ENCODE measurements around the gene CD40LG.

The CD40LG gene

DNA sequence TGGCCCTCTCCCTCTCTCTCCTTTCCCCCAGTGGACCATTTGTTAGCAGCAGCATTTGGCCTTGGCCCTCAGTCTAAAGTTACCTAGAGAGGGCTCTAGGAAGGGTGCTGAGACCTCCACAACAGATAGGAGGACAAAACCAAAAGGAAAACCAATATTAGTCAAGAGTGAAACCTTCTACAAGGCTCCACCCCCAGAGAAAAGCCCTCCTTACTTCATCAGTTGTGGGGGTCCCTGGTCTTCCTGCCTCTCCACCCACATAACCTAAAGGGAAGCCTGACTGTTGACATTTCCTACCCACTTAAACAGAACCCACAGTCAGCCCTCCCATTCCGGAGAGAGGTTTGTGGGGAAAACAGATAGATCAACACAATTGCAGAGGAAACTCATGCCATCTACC, 4.7 kb upstream of the CD40LG start:
- H3K4me3 ChIP-seq (ENCODE audit: low read depth, low read length): no peak overlapping the region
- no peak for TF ChIP-seq CTCF (IDR thresholded peaks at IDR 0.05; ENCODE audit: control insufficient read depth, extremely low read depth, insufficient read depth)
- DNase-seq (ENCODE audit: low read depth): no peak

DNA sequence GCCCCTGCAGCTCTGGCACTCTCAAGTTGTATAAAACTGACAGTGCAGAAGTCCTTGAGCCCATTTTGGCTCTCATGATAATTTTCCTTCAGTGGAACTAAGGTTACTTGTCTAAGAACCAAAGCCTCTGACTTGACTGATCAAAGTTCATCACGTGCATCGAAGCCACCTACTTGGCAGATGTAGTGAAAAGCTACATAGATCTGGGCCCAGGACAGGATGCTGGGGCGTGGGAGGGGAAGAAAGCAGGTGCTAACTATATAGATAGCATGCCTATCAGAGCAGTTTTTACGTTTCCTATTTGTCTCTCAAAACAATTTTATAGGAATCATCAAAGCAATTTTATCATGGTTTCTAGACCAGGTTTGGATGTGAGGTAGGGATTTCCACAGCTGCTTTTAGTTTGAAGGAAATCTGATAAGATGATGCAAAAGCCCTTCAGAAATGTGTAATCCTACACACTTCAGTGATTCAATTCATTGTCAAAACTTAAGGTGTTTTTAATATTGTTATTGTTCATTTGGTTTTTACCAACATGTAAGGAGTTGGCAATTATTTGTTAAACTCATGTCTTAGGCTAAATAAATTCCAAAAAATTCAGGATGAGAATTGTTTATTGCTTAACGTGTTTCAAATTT, 1.2 kb upstream of the CD40LG start:
- TF ChIP-seq CTCF (IDR thresholded peaks at IDR 0.05; ENCODE audit: control insufficient read depth, extremely low read depth, insufficient read depth): no peak
- no peak for DNase-seq (ENCODE audit: low read depth)
- no peak overlapping the region for H3K4me3 ChIP-seq (ENCODE audit: low read depth, low read length)

- DNase-seq (ENCODE audit: low read depth): no peak
- no peak overlapping the region for H3K4me3 ChIP-seq (ENCODE audit: low read depth, low read length)
- no peak for TF ChIP-seq CTCF (IDR thresholded peaks at IDR 0.05; ENCODE audit: control insufficient read depth, extremely low read depth, insufficient read depth)
Observed at GRCh38 chrX:136650811-136651210, 2.9 kb downstream of the CD40LG start.

- TF ChIP-seq CTCF (IDR thresholded peaks at IDR 0.05; ENCODE audit: control insufficient read depth, extremely low read depth, insufficient read depth): no peak
- no peak overlapping the region for H3K4me3 ChIP-seq (ENCODE audit: low read depth, low read length)
- DNase-seq (ENCODE audit: low read depth): no peak
Observed at GRCh38 chrX:136652822-136653723, 5.1 kb downstream of the CD40LG start.

DNA sequence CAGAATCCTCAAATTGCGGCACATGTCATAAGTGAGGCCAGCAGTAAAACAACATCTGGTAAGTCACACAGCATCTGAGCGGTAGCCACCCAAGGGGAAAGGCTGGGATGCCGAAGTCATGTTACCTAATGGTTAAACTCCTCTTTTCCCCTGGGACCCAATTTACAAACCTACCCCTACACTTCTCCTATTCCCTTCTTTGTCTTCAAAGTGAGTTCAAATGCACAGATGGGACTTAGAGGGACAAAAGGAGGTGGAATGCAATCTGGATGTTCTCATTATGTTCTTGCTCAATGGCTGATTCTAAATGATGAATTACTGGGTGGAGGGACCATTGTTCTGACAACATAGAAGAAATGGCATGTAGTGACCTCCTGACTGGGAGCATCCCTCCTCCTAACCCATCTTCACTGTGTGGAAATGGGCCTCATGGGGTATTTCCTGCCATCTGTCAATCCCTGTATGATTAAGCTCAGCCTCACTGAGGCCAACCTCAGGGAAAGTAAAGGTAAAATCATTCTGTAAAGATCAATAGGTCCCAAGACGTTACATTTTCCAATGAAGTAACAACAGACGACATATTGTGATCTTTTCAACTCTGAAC, 8.5 kb downstream of the CD40LG start:
- H3K4me3 ChIP-seq (ENCODE audit: low read depth, low read length): no peak overlapping the region
- no peak for TF ChIP-seq CTCF (IDR thresholded peaks at IDR 0.05; ENCODE audit: control insufficient read depth, extremely low read depth, insufficient read depth)

DNA sequence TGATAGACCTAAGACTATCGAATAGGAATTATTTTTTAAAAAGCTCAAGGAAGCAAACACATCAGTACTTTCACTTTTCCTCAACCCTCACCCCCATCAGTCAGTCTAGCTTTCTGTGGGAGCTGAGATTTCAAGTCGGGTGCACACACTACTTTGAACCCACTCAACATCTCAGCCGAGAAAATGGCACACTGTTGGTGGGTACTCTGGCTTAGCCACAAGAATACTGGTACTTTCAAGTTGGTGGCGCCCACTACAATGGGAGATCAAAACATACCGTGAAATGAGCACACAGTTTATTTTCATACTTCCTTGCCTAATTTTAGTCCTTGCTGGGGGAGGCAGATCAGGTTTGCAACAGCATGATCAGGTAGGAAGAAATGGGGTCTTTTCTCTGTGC, 10.2 kb downstream of the CD40LG start:
- no peak overlapping the region for H3K4me3 ChIP-seq (ENCODE audit: low read depth, low read length)
- no peak for DNase-seq (ENCODE audit: low read depth)
- TF ChIP-seq CTCF (IDR thresholded peaks at IDR 0.05; ENCODE audit: control insufficient read depth, extremely low read depth, insufficient read depth): no peak

More for the DNA sequence above, 8.5 kb downstream of the CD40LG start:
- no peak for DNase-seq (ENCODE audit: low read depth)
